H1 (cell line): ENCODE results near the gene ARHGAP15. TPM values are rescaled to one million over a fixed set of nuclear protein-coding genes. Genes with fewer than 3 reads are reported as not detected.

Experiments used
- CTCF ChIA-PET: fragments of 300-600 bp; sonication (Branson Sonifier 250); formaldehyde crosslinking; loops from one replicate; lab custom pipeline; 2021; ENCODE audit not compliant: partially characterized antibody; lab: Charles Lee
- POLR2A ChIA-PET: fragments of 300-600 bp; sonication (Branson Sonifier 250); formaldehyde crosslinking; loops from one replicate; lab custom pipeline; 2021; ENCODE audit warnings: inconsistent platforms; ENCODE audit not compliant: partially characterized antibody; lab: Charles Lee
- DNase-seq, 2 experiments: peaks; one replicate each; pipeline versions ENCODE4 v3.0.0 to v3.0.0-alpha.2; 2010 to 2022; ENCODE audit warnings: low spot score in 2 of 2, low read depth in 1 of 2, mixed read lengths in 1 of 2
- FAIRE-seq: peaks from 2 replicates; lab custom pipeline; 2011; peaks lifted over from hg19 to GRCh38; lab: Jason Lieb, UNC
- H2AFZ ChIP-seq: 2 replicates; pipeline ENCODE4 v1.8.1; 2012; ENCODE audit warnings: low read length, inconsistent platforms
- H2AK5ac ChIP-seq: 2 replicates; pipeline ENCODE4 v1.6.1; 2013; ENCODE audit warnings: low read depth, low read length
- H2BK120ac ChIP-seq: replicated peaks from 2 replicates; pipeline ENCODE3; 2013; ENCODE audit warnings: low read depth, low read length, inconsistent platforms
- H2BK12ac ChIP-seq: 2 replicates; pipeline ENCODE4 v1.6.1; 2013; ENCODE audit warnings: low read depth, low read length
- H2BK15ac ChIP-seq: 2 replicates; pipeline ENCODE4 v1.6.1; 2013; ENCODE audit warnings: low read length
- H2BK20ac ChIP-seq: 2 replicates; pipeline ENCODE4 v1.6.1; 2013; ENCODE audit warnings: low read length
- H2BK5ac ChIP-seq: 2 replicates; pipeline ENCODE4 v1.6.1; 2013; ENCODE audit warnings: low read depth, low read length
- H3K14ac ChIP-seq: 2 replicates; pipeline ENCODE4 v1.6.1; 2013; ENCODE audit warnings: inconsistent platforms; ENCODE audit not compliant: insufficient read length
- H3K18ac ChIP-seq: 2 replicates; pipeline ENCODE4 v1.6.1; 2013; ENCODE audit warnings: low read length; ENCODE audit errors: extremely low read depth
- H3K23ac ChIP-seq: 2 replicates; pipeline ENCODE4 v1.6.1; 2013; ENCODE audit warnings: inconsistent platforms; ENCODE audit not compliant: insufficient read length
- H3K23me2 ChIP-seq: 2 replicates; pipeline ENCODE4 v1.6.1; 2013; ENCODE audit warnings: low read depth, low read length
- H3K27ac ChIP-seq: 2 replicates; pipeline ENCODE4 v1.6.1; 2011; ENCODE audit warnings: low read depth, low read length, inconsistent platforms
- H3K27me3 ChIP-seq, 4 experiments: replicated peaks in 1 of 4; 1 replicate in 1 of 4; 2 replicates in 3 of 4; pipeline versions ENCODE4 v1.6.1 to v1.8.1; 2011 to 2013; ENCODE audit warnings: low read length in 3 of 4, mild to moderate bottlenecking in 3 of 4, inconsistent platforms in 2 of 4, mixed read lengths in 2 of 4, moderate library complexity in 1 of 4; ENCODE audit not compliant: control insufficient read depth in 3 of 4, insufficient read depth in 3 of 4; ENCODE audit errors: extremely low read depth in 1 of 4
- H3K36me3 ChIP-seq, 4 experiments: 2 replicates each; pipeline versions ENCODE4 v1.6.1 to v1.8.1; 2011 to 2013; ENCODE audit warnings: mild to moderate bottlenecking in 4 of 4, low read length in 3 of 4, moderate library complexity in 2 of 4, control low read depth in 1 of 4, inconsistent platforms in 1 of 4; ENCODE audit not compliant: insufficient read depth in 4 of 4, control insufficient read depth in 2 of 4
- H3K4ac ChIP-seq: replicated peaks from 2 replicates; pipeline ENCODE3; 2013; ENCODE audit warnings: low read length, low read depth, mixed read lengths, inconsistent platforms; ENCODE audit not compliant: insufficient read length
- H3K4me1 ChIP-seq, 4 experiments: replicated peaks in 1 of 4; 1 replicate in 1 of 4; 2 replicates in 3 of 4; pipeline versions ENCODE4 v1.6.1 to v1.8.1; 2011 to 2013; ENCODE audit warnings: low read length in 3 of 4, inconsistent platforms in 2 of 4, mixed read lengths in 1 of 4; ENCODE audit not compliant: insufficient read depth in 4 of 4, control insufficient read depth in 3 of 4
- H3K4me2 ChIP-seq, 2 experiments: 2 replicates each; pipeline versions ENCODE4 v1.6.1 to v1.8.1; 2011 to 2013; ENCODE audit warnings: low read depth in 2 of 2, low read length in 2 of 2, control low read depth in 1 of 2, inconsistent platforms in 1 of 2, mild to moderate bottlenecking in 1 of 2; ENCODE audit not compliant: insufficient read depth in 1 of 2
- H3K4me3 ChIP-seq, 4 experiments: fragments of 200-600, 300-600 bp in 1 of 4; sonication (generic), shearing (Covaris generic), sonication (Bioruptor Twin) in 1 of 4; 2 replicates each; pipeline versions ENCODE4 v1.5.1 to v1.8.1; 2011 to 2016; ENCODE audit warnings: low read length in 4 of 4, low read depth in 3 of 4, control low read depth in 2 of 4, inconsistent platforms in 2 of 4, mild to moderate bottlenecking in 2 of 4, mixed read lengths in 1 of 4, moderate library complexity in 1 of 4; ENCODE audit not compliant: insufficient read depth in 2 of 4; ENCODE audit errors: extremely low read depth in 1 of 4
- H3K56ac ChIP-seq: replicated peaks from 2 replicates; pipeline ENCODE3; 2013; ENCODE audit warnings: low read depth, mild to moderate bottlenecking, mixed read lengths, low read length, inconsistent platforms; ENCODE audit not compliant: insufficient read length
- H3K79me1 ChIP-seq: 2 replicates; pipeline ENCODE4 v1.6.1; 2013; ENCODE audit warnings: low read depth, low read length, control low read depth
- H3K79me2 ChIP-seq, 2 experiments: 2 replicates each; pipeline versions ENCODE4 v1.6.1 to v1.8.1; 2012 to 2013; ENCODE audit warnings: low read length in 2 of 2, mild to moderate bottlenecking in 2 of 2, inconsistent platforms in 1 of 2; ENCODE audit not compliant: insufficient read depth in 2 of 2, control insufficient read depth in 1 of 2
- H3K9ac ChIP-seq, 4 experiments: replicated peaks in 1 of 4; 1 replicate in 1 of 4; 2 replicates in 3 of 4; pipeline versions ENCODE4 v1.6.1 to v1.8.1; 2011 to 2013; ENCODE audit warnings: low read depth in 3 of 4, low read length in 3 of 4, control low read depth in 2 of 4, mild to moderate bottlenecking in 2 of 4, moderate library complexity in 2 of 4, inconsistent platforms in 1 of 4; ENCODE audit errors: extremely low read depth in 1 of 4
- H3K9me3 ChIP-seq, 2 experiments: 2 replicates each; pipeline versions ENCODE4 v1.6.1 to v1.8.1; 2012 to 2013; ENCODE audit warnings: mild to moderate bottlenecking in 2 of 2, moderate library complexity in 2 of 2, control low read depth in 1 of 2, inconsistent platforms in 1 of 2, low read depth in 1 of 2, low read length in 1 of 2, mixed read lengths in 1 of 2; ENCODE audit not compliant: insufficient read depth in 2 of 2
- H4K20me1 ChIP-seq, 2 experiments: replicated peaks in 1 of 2; 2 replicates each; pipeline versions ENCODE3 to v1.8.1; 2011 to 2013; ENCODE audit warnings: inconsistent platforms in 2 of 2, low read length in 2 of 2, mild to moderate bottlenecking in 1 of 2; ENCODE audit not compliant: insufficient read depth in 2 of 2, control insufficient read depth in 1 of 2
- H4K5ac ChIP-seq: 2 replicates; pipeline ENCODE4 v1.6.1; 2013; ENCODE audit warnings: low read length, low read depth, mixed read lengths, inconsistent platforms; ENCODE audit not compliant: insufficient read length
- H4K8ac ChIP-seq: 2 replicates; pipeline ENCODE4 v1.8.0; 2013; ENCODE audit warnings: mild to moderate bottlenecking, moderate library complexity, low read length, inconsistent platforms; ENCODE audit not compliant: insufficient read depth; ENCODE audit errors: extremely low read depth
- H4K91ac ChIP-seq: replicated peaks from 2 replicates; pipeline ENCODE3; 2013; ENCODE audit warnings: low read length, mixed read lengths, inconsistent platforms; ENCODE audit not compliant: insufficient read length
- CEBPB ChIP-seq: IDR thresholded peaks from 2 replicates; pipeline ENCODE4 v1.6.1; 2012; ENCODE audit warnings: low read depth, low read length
- HDAC6 ChIP-seq: IDR thresholded peaks from one replicate; pipeline ENCODE4 v1.7.1; 2012; ENCODE audit warnings: low read depth, mild to moderate bottlenecking, inconsistent platforms, low read length, moderate library complexity
- KDM1A ChIP-seq: fragments of 200-600, 300-600 bp; sonication (generic); IDR thresholded peaks from 2 replicates; pipeline ENCODE4 v1.7.1; 2016; ENCODE audit warnings: mild to moderate bottlenecking, low read length, borderline replicate concordance
- PHF8 ChIP-seq: fragments of 200-600 bp; sonication (generic); conservative IDR thresholded peaks from 2 replicates; pipeline ENCODE4 v1.7.1; 2012; ENCODE audit warnings: low read depth, mild to moderate bottlenecking, inconsistent platforms, low read length, moderate library complexity
- RFX5 ChIP-seq: IDR thresholded peaks from 2 replicates; pipeline ENCODE4 v1.6.1; 2011; ENCODE audit warnings: low read depth, low read length, improper control_type of control experiment, borderline replicate concordance
- SIX5 ChIP-seq: IDR thresholded peaks from 2 replicates; pipeline ENCODE4 v1.6.1; 2011; ENCODE audit warnings: mild to moderate bottlenecking, low read depth, low read length
- TAF1 ChIP-seq: IDR thresholded peaks from 2 replicates; pipeline ENCODE4 v1.6.1; 2011; ENCODE audit warnings: mild to moderate bottlenecking, low read depth, low read length
- polyA plus RNA-seq, 7 experiments: library from polyadenylated mRNA; depleted of rRNA in 3 of 7; stranded (reverse) in 5 of 7; unstranded in 2 of 7; fragments of >200 nt in 5 of 7; fragments of 200-250 nt in 2 of 7; gene quantifications; 1 replicate in 5 of 7; 2 replicates in 1 of 7; 4 replicates in 1 of 7; pipeline versions ENCODE4 v1.2.1 to v1.2.3, GENCODE V29; 2011 to 2013; ENCODE audit warnings: missing spikeins in 2 of 7, mixed read lengths in 2 of 7
- total RNA-seq: library from RNA; stranded (reverse); fragmentation: NEBNext Ultra II Directional; extraction: Animal tissue kit (Norgen Biotek cat#: 25700); gene quantifications from 2 replicates; pipeline ENCODE4 v1.2.1, GENCODE V29; 2021
- TF ChIP-seq, protein P1 (sequence below): IDR thresholded peaks from 2 replicates; pipeline ENCODE4 v1.6.1; 2012; ENCODE audit warnings: inconsistent platforms

Gene ARHGAP15
- total and polyA plus RNA-seq, 2 of the 8 experiments (the other 6 are each of a cell fraction or from before 2014, with no cell fraction given), result not detected

DNA sequence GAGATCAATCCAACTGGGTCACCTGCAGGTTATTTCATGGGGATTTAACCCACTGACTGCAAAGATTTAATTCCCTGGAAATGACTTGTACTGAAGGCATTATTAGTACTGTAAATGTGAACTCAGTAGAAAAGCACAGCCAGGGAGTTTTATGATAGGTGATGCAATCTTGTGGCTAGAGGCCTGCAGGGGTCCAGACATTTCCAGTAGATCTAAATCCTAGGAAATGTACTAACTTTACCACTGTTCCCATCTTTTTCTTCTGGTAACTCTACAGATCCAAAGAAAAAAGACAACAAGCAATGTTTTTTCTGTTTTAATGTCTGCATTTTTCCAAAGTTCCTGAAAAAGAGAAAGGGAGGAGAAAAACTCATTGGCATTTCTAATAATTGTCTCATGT is 500.1 kb downstream of the ARHGAP15 start:
- H3K27ac ChIP-seq, result no peak overlapping the region
- H2AFZ ChIP-seq, result no peak overlapping the region
- no peak overlapping the region for H3K4me3 ChIP-seq
- H3K56ac ChIP-seq, result no peak overlapping the region
- POLR2A ChIA-PET, result no interaction called here
- DNase-seq, result no peak
- no peak overlapping the region for H4K91ac ChIP-seq
- no peak overlapping the region for H3K14ac ChIP-seq
- no peak overlapping the region for H2BK12ac ChIP-seq
- no peak overlapping the region for H3K9ac ChIP-seq
- CTCF ChIA-PET, result interaction anchor here (0.6 kb wide), 1 partner anchor 194 kb away, joined by 3 read pairs; no protein-coding TSS in a partner anchor
- no peak overlapping the region for H4K8ac ChIP-seq
- no peaks in the 10 kb centered on the region for H3K79me1 ChIP-seq
- H3K18ac ChIP-seq, result no peak overlapping the region
- TF ChIP-seq, protein P1, sequence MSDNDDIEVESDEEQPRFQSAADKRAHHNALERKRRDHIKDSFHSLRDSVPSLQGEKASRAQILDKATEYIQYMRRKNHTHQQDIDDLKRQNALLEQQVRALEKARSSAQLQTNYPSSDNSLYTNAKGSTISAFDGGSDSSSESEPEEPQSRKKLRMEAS, result no peak
- no peak for TF ChIP-seq RFX5
- no peak for TF ChIP-seq HDAC6
- TF ChIP-seq CEBPB, result peak; percentile 47; the same call in 1 of the 2 replicates
- no peak for TF ChIP-seq PHF8
- TF ChIP-seq SIX5, result no peak
- no peak for TF ChIP-seq KDM1A
- TF ChIP-seq TAF1, result no peak
- no peaks in the 10 kb centered on the region for H4K20me1 ChIP-seq
- H3K4ac ChIP-seq, result no peak overlapping the region
- no peak overlapping the region for H2BK15ac ChIP-seq
- no peak for FAIRE-seq
- no peak overlapping the region for H3K23ac ChIP-seq
- no peak overlapping the region for H2BK120ac ChIP-seq
- no peaks in the 10 kb centered on the region for H3K9me3 ChIP-seq
- no peaks in the 10 kb centered on the region for H3K4me1 ChIP-seq
- H2AK5ac ChIP-seq, result no peak overlapping the region
- no peaks in the 10 kb centered on the region for H3K36me3 ChIP-seq
- no peak overlapping the region for H4K5ac ChIP-seq
- no peak overlapping the region for H2BK5ac ChIP-seq
- no peak overlapping the region for H3K4me2 ChIP-seq
- H3K79me2 ChIP-seq, result no peaks in the 10 kb centered on the region
- H3K23me2 ChIP-seq, result no peaks in the 10 kb centered on the region; the same call in 1 of the 2 replicates
- H3K27me3 ChIP-seq, result no peaks in the 10 kb centered on the region
- H2BK20ac ChIP-seq, result no peak overlapping the region
